HFFc6 (cell line): ENCODE data around the gene CMSS1. TPM values are rescaled to one million over a fixed set of nuclear protein-coding genes. Genes with fewer than 3 reads are reported as not detected.

Experiments used
- DNase-seq: peaks from one replicate; pipeline ENCODE4 v3.0.0-alpha.2; 2018
- H3K27ac Mint-ChIP-seq: 2 replicates; pipeline ENCODE4 v1.8.0; 2020; ENCODE audit warnings: mild to moderate bottlenecking, mixed read lengths
- H3K27me3 Mint-ChIP-seq: 2 replicates; pipeline ENCODE4 v1.8.0; 2021; ENCODE audit warnings: mild to moderate bottlenecking, moderate library complexity, mixed read lengths; ENCODE audit not compliant: insufficient read depth
- H3K36me3 Mint-ChIP-seq: 2 replicates; pipeline ENCODE4 v1.8.0; 2021; ENCODE audit warnings: low read depth, mixed read lengths
- H3K4me1 Mint-ChIP-seq: 2 replicates; pipeline ENCODE4 v1.8.0; 2020; ENCODE audit warnings: low read depth, mixed read lengths
- H3K4me3 Mint-ChIP-seq: 2 replicates; pipeline ENCODE4 v1.8.0; 2020; ENCODE audit warnings: mild to moderate bottlenecking, moderate library complexity, mixed read lengths
- H3K9me3 Mint-ChIP-seq: 2 replicates; pipeline ENCODE4 v1.8.0; 2020; ENCODE audit warnings: mild to moderate bottlenecking, mixed read lengths
- total RNA-seq, 6 experiments: library from RNA; stranded (reverse); fragmentation: NEBNext Ultra II Directional; extraction: Animal tissue kit (Norgen Biotek cat#: 25700); gene quantifications; 2 replicates in 1 of 6; 3 replicates in 5 of 6; pipeline ENCODE4 v1.2.3, GENCODE V29; 2021
- TF ChIP-seq, protein P1 (sequence below): fragments of 200-600 bp; sonication (generic); IDR thresholded peaks from 2 replicates; pipeline ENCODE4 v1.5.0; 2021; ENCODE audit warnings: antibody characterized with exemption, mild to moderate bottlenecking

CMSS1 gene
- total RNA-seq, 6 experiments from 2014 or later, result 27.8 to 47.0 (median 38.1) TPM

GRCh38 chr3:99949956-99950670 lies 132.5 kb downstream of the CMSS1 start:
- Mint-ChIP-seq H3K36me3 (no peaks in the 10 kb centered on the region), H3K4me3 (no peak overlapping the region), H3K9me3 (no peaks in the 10 kb centered on the region), H3K27me3 (no peaks in the 10 kb centered on the region), H3K27ac (no peak overlapping the region), H3K4me1 (peaks cover 49% of the 10 kb centered on the region)
- no peak for DNase-seq
- TF ChIP-seq, protein P1, sequence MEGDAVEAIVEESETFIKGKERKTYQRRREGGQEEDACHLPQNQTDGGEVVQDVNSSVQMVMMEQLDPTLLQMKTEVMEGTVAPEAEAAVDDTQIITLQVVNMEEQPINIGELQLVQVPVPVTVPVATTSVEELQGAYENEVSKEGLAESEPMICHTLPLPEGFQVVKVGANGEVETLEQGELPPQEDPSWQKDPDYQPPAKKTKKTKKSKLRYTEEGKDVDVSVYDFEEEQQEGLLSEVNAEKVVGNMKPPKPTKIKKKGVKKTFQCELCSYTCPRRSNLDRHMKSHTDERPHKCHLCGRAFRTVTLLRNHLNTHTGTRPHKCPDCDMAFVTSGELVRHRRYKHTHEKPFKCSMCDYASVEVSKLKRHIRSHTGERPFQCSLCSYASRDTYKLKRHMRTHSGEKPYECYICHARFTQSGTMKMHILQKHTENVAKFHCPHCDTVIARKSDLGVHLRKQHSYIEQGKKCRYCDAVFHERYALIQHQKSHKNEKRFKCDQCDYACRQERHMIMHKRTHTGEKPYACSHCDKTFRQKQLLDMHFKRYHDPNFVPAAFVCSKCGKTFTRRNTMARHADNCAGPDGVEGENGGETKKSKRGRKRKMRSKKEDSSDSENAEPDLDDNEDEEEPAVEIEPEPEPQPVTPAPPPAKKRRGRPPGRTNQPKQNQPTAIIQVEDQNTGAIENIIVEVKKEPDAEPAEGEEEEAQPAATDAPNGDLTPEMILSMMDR, result no peak

- TF ChIP-seq, protein P1, result no peak
- H3K4me3 Mint-ChIP-seq, result no peak overlapping the region
- H3K27me3 Mint-ChIP-seq, result no peaks in the 10 kb centered on the region
- H3K36me3 Mint-ChIP-seq, result no peaks in the 10 kb centered on the region
- no peaks in the 10 kb centered on the region for H3K9me3 Mint-ChIP-seq
- no peak for DNase-seq
- peaks cover 40% of the 10 kb centered on the region for H3K4me1 Mint-ChIP-seq
- peak overlapping the region; percentile 72 for H3K27ac Mint-ChIP-seq
These were observed 133.3 kb downstream of the CMSS1 start for GRCh38 chr3:99950921-99951320.

DNA sequence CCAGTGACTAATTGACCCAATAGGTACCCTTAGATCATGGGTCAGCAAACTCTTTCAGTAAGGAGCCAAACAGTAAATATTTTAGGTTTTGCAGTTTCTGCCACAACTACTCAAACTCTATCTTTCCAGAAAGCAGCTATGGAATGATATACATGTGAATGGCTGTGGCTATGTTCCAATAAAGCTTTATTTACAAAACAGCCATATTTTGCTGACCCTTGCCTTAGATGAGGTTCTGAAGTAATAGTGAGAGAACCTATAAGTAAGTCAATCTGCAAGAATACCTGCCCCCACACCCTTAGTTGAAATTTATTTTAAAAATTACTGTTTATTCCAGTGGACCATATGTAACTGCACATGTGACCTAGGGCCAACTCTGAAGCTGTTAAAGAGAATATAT lies 134.0 kb downstream of the CMSS1 start:
- no peaks in the 10 kb centered on the region for H3K9me3 Mint-ChIP-seq
- H3K36me3 Mint-ChIP-seq, result no peaks in the 10 kb centered on the region
- no peak overlapping the region for H3K4me3 Mint-ChIP-seq
- DNase-seq, result no peak
- no peaks in the 10 kb centered on the region for H3K27me3 Mint-ChIP-seq
- peaks cover 39% of the 10 kb centered on the region for H3K4me1 Mint-ChIP-seq
- TF ChIP-seq, protein P1, result no peak
- peak overlapping the region; percentile 72 for H3K27ac Mint-ChIP-seq

DNA sequence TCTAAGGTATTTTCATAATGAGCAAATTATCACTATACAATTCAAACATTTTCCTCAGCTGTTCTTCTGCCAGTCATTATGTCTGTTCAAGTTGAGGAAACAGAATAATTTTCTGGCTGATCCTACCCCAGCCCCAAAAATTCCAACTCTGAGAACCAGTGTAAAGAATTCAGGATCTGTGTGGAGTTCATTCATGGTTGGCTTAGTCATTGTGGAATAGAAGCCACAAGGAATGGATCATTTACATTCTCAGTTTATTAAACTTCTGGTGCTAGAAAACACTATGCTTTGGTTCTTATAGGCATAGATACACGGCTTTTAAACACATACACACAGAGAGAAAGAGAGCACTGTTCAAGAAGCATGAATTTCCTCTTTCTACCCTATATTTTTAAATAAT lies 134.6 kb downstream of the CMSS1 start:
- DNase-seq, result peak; percentile 70
- TF ChIP-seq, protein P1, result no peak
- Mint-ChIP-seq H3K27ac (peak overlapping the region; percentile 72), H3K36me3 (no peaks in the 10 kb centered on the region), H3K27me3 (no peaks in the 10 kb centered on the region), H3K4me3 (peak overlapping the region; percentile 40), H3K9me3 (no peaks in the 10 kb centered on the region), H3K4me1 (peaks cover 43% of the 10 kb centered on the region)

GRCh38 chr3:99953596-99953995 lies 135.9 kb downstream of the CMSS1 start:
- Mint-ChIP-seq H3K36me3 (no peaks in the 10 kb centered on the region), H3K4me1 (peaks cover 45% of the 10 kb centered on the region), H3K4me3 (no peak overlapping the region), H3K9me3 (no peaks in the 10 kb centered on the region), H3K27ac (peak overlapping the region; percentile 45; the same call in 1 of the 2 replicates), H3K27me3 (no peaks in the 10 kb centered on the region)
- TF ChIP-seq, protein P1, result no peak
- DNase-seq, result no peak
